ENCODE measurements around the gene LRRC3B.

LRRC3B gene

GRCh38 chr3:26588931-26589330 lies 33.6 kb upstream of the LRRC3B start:
- no peak overlapping the region for H3K4me3 ChIP-seq (ENCODE audit: low read length in 2 of 2)
- H2AK5ac ChIP-seq (ENCODE audit: low read depth, low read length) = no peak overlapping the region
- H3K36me3 ChIP-seq (replicated peaks in 1 of 2; ENCODE audit: control insufficient read depth in 2 of 2, insufficient read depth in 2 of 2, low read length in 2 of 2) = no peaks in the 10 kb centered on the region
- H3K4me2 ChIP-seq (ENCODE audit: insufficient read depth, low read length, poor library complexity, severe bottlenecking) = no peak overlapping the region
- no peak overlapping the region for H3K23ac ChIP-seq (ENCODE audit: low read depth, low read length, poor library complexity)
- H2BK120ac ChIP-seq (ENCODE audit: low read depth, low read length) = no peak overlapping the region
- H4K91ac ChIP-seq (ENCODE audit: low read depth, low read length, poor library complexity) = no peak overlapping the region
- H3K9ac ChIP-seq (ENCODE audit: low read depth, low read length, poor library complexity) = no peak overlapping the region
- H3K27me3 ChIP-seq (ENCODE audit: control insufficient read depth in 3 of 3, insufficient read depth in 3 of 3, low read depth in 1 of 3, low read length in 3 of 3) = no peaks in the 10 kb centered on the region
- WGBS, 2 donors (ENCODE audit: extremely low coverage in 2 of 2, insufficient read length in 2 of 2, insufficient replicate concordance in 1 of 2) = no CpG with 5 or more reads among the region's 2 CpGs
- H2AFZ ChIP-seq (ENCODE audit: low read length) = no peak overlapping the region
- no peak overlapping the region for H4K8ac ChIP-seq (ENCODE audit: low read depth, low read length)
- H2BK5ac ChIP-seq (ENCODE audit: low read length) = no peak overlapping the region
- no peaks in the 10 kb centered on the region for H3K9me3 ChIP-seq (replicated peaks in 1 of 2; ENCODE audit: control insufficient read depth in 2 of 2, insufficient read depth in 1 of 2, low read depth in 1 of 2, low read length in 2 of 2)
- no peak overlapping the region for H2BK15ac ChIP-seq (ENCODE audit: low read length)
- no peak overlapping the region for H2BK12ac ChIP-seq (ENCODE audit: low read length)
- H3K14ac ChIP-seq (ENCODE audit: low read length) = no peak overlapping the region
- H3K27ac ChIP-seq (replicated peaks; ENCODE audit: low read length) = no peak overlapping the region
- no peak for DNase-seq (ENCODE audit: low spot score)
- H3K4me1 ChIP-seq (ENCODE audit: control insufficient read depth in 2 of 2, insufficient read depth in 1 of 2, low read depth in 1 of 2, low read length in 2 of 2) = no peaks in the 10 kb centered on the region
- H3K79me1 ChIP-seq (ENCODE audit: low read depth, low read length) = no peaks in the 10 kb centered on the region
- H3K4ac ChIP-seq (ENCODE audit: low read length) = no peak overlapping the region
- no peak overlapping the region for H3K18ac ChIP-seq (ENCODE audit: low read length)

- H3K4ac ChIP-seq (ENCODE audit: low read length) = no peak overlapping the region
- no peak overlapping the region for H3K4me2 ChIP-seq (ENCODE audit: insufficient read depth, low read length, poor library complexity, severe bottlenecking)
- H2AFZ ChIP-seq (ENCODE audit: low read length) = no peak overlapping the region
- H4K8ac ChIP-seq (ENCODE audit: low read depth, low read length) = no peak overlapping the region
- H3K4me1 ChIP-seq (ENCODE audit: control insufficient read depth in 2 of 2, insufficient read depth in 1 of 2, low read depth in 1 of 2, low read length in 2 of 2) = no peaks in the 10 kb centered on the region
- DNase-seq (ENCODE audit: low spot score) = no peak
- H2BK15ac ChIP-seq (ENCODE audit: low read length) = no peak overlapping the region
- H3K18ac ChIP-seq (ENCODE audit: low read length) = no peak overlapping the region
- H2BK120ac ChIP-seq (ENCODE audit: low read depth, low read length) = no peak overlapping the region
- no peak overlapping the region for H3K9ac ChIP-seq (ENCODE audit: low read depth, low read length, poor library complexity)
- H2AK5ac ChIP-seq (ENCODE audit: low read depth, low read length) = no peak overlapping the region
- no peak overlapping the region for H3K14ac ChIP-seq (ENCODE audit: low read length)
- no peak overlapping the region for H3K27ac ChIP-seq (replicated peaks; ENCODE audit: low read length)
- H2BK5ac ChIP-seq (ENCODE audit: low read length) = no peak overlapping the region
- H3K9me3 ChIP-seq (replicated peaks in 1 of 2; ENCODE audit: control insufficient read depth in 2 of 2, insufficient read depth in 1 of 2, low read depth in 1 of 2, low read length in 2 of 2) = no peaks in the 10 kb centered on the region
- H3K4me3 ChIP-seq (ENCODE audit: low read length in 2 of 2) = no peak overlapping the region
- H3K36me3 ChIP-seq (replicated peaks in 1 of 2; ENCODE audit: control insufficient read depth in 2 of 2, insufficient read depth in 2 of 2, low read length in 2 of 2) = no peaks in the 10 kb centered on the region
- no peak overlapping the region for H4K91ac ChIP-seq (ENCODE audit: low read depth, low read length, poor library complexity)
- no peak overlapping the region for H2BK12ac ChIP-seq (ENCODE audit: low read length)
- H3K23ac ChIP-seq (ENCODE audit: low read depth, low read length, poor library complexity) = no peak overlapping the region
- H3K79me1 ChIP-seq (ENCODE audit: low read depth, low read length) = no peaks in the 10 kb centered on the region
- H3K27me3 ChIP-seq (ENCODE audit: control insufficient read depth in 3 of 3, insufficient read depth in 3 of 3, low read depth in 1 of 3, low read length in 3 of 3) = no peaks in the 10 kb centered on the region
- no CpG with 5 or more reads among the region's 1 CpG for WGBS, 2 donors (ENCODE audit: extremely low coverage in 2 of 2, insufficient read length in 2 of 2, insufficient replicate concordance in 1 of 2)
Observed at GRCh38 chr3:26589678-26590077, 32.9 kb upstream of the LRRC3B start.

GRCh38 chr3:26590919-26591484 lies 31.6 kb upstream of the LRRC3B start:
- H3K9ac ChIP-seq (ENCODE audit: low read depth, low read length, poor library complexity) = no peak overlapping the region
- H3K36me3 ChIP-seq (replicated peaks in 1 of 2; ENCODE audit: control insufficient read depth in 2 of 2, insufficient read depth in 2 of 2, low read length in 2 of 2) = no peaks in the 10 kb centered on the region
- H2BK15ac ChIP-seq (ENCODE audit: low read length) = no peak overlapping the region
- no peak overlapping the region for H3K4me2 ChIP-seq (ENCODE audit: insufficient read depth, low read length, poor library complexity, severe bottlenecking)
- H2BK120ac ChIP-seq (ENCODE audit: low read depth, low read length) = no peak overlapping the region
- no peak overlapping the region for H2BK12ac ChIP-seq (ENCODE audit: low read length)
- no peak overlapping the region for H2BK5ac ChIP-seq (ENCODE audit: low read length)
- WGBS, 2 donors (ENCODE audit: extremely low coverage in 2 of 2, insufficient read length in 2 of 2, insufficient replicate concordance in 1 of 2) = no CpG with 5 or more reads among the region's 5 CpGs
- no peak overlapping the region for H2AK5ac ChIP-seq (ENCODE audit: low read depth, low read length)
- H3K18ac ChIP-seq (ENCODE audit: low read length) = no peak overlapping the region
- no peak overlapping the region for H2AFZ ChIP-seq (ENCODE audit: low read length)
- H4K91ac ChIP-seq (ENCODE audit: low read depth, low read length, poor library complexity) = no peak overlapping the region
- H3K27me3 ChIP-seq (ENCODE audit: control insufficient read depth in 3 of 3, insufficient read depth in 3 of 3, low read depth in 1 of 3, low read length in 3 of 3) = no peaks in the 10 kb centered on the region
- no peak overlapping the region for H4K8ac ChIP-seq (ENCODE audit: low read depth, low read length)
- H3K4me3 ChIP-seq (ENCODE audit: low read length in 2 of 2) = no peak overlapping the region
- H3K27ac ChIP-seq (replicated peaks; ENCODE audit: low read length) = no peak overlapping the region
- DNase-seq (ENCODE audit: low spot score) = no peak
- H3K23ac ChIP-seq (ENCODE audit: low read depth, low read length, poor library complexity) = no peak overlapping the region
- H3K9me3 ChIP-seq (replicated peaks in 1 of 2; ENCODE audit: control insufficient read depth in 2 of 2, insufficient read depth in 1 of 2, low read depth in 1 of 2, low read length in 2 of 2) = no peaks in the 10 kb centered on the region
- no peak overlapping the region for H3K4ac ChIP-seq (ENCODE audit: low read length)
- no peaks in the 10 kb centered on the region for H3K4me1 ChIP-seq (ENCODE audit: control insufficient read depth in 2 of 2, insufficient read depth in 1 of 2, low read depth in 1 of 2, low read length in 2 of 2)
- H3K14ac ChIP-seq (ENCODE audit: low read length) = no peak overlapping the region
- no peaks in the 10 kb centered on the region for H3K79me1 ChIP-seq (ENCODE audit: low read depth, low read length)

DNA sequence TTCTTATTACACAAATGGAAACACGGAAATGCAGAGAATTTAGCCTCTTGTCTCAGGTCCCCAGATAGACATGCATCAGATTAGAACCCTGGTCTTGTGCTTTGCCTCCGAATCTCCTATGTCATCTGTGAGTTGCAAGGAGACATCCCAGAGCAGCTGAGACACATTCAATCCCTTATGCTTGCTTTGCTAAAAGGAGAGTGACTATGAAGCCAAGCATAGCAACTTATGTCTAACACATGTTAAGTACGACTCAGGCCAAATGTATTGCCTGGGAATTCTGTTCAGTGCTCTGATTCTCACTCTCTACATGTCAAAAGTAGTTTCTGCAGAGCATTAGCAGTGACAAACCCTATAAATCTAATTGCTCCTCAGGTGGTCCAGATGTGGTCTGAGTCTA lies 30.6 kb upstream of the LRRC3B start:
- no peaks in the 10 kb centered on the region for H3K79me1 ChIP-seq (ENCODE audit: low read depth, low read length)
- H2BK12ac ChIP-seq (ENCODE audit: low read length) = no peak overlapping the region
- no peak overlapping the region for H3K14ac ChIP-seq (ENCODE audit: low read length)
- H2BK120ac ChIP-seq (ENCODE audit: low read depth, low read length) = no peak overlapping the region
- no peak overlapping the region for H2BK5ac ChIP-seq (ENCODE audit: low read length)
- no peak overlapping the region for H4K91ac ChIP-seq (ENCODE audit: low read depth, low read length, poor library complexity)
- no peak overlapping the region for H3K27ac ChIP-seq (replicated peaks; ENCODE audit: low read length)
- no peak overlapping the region for H3K9ac ChIP-seq (ENCODE audit: low read depth, low read length, poor library complexity)
- H4K8ac ChIP-seq (ENCODE audit: low read depth, low read length) = no peak overlapping the region
- no peak for DNase-seq (ENCODE audit: low spot score)
- no peaks in the 10 kb centered on the region for H3K9me3 ChIP-seq (replicated peaks in 1 of 2; ENCODE audit: control insufficient read depth in 2 of 2, insufficient read depth in 1 of 2, low read depth in 1 of 2, low read length in 2 of 2)
- H3K18ac ChIP-seq (ENCODE audit: low read length) = no peak overlapping the region
- H3K4me2 ChIP-seq (ENCODE audit: insufficient read depth, low read length, poor library complexity, severe bottlenecking) = no peak overlapping the region
- H3K4me1 ChIP-seq (ENCODE audit: control insufficient read depth in 2 of 2, insufficient read depth in 1 of 2, low read depth in 1 of 2, low read length in 2 of 2) = no peaks in the 10 kb centered on the region
- H3K4me3 ChIP-seq (ENCODE audit: low read length in 2 of 2) = no peak overlapping the region
- H3K36me3 ChIP-seq (replicated peaks in 1 of 2; ENCODE audit: control insufficient read depth in 2 of 2, insufficient read depth in 2 of 2, low read length in 2 of 2) = no peaks in the 10 kb centered on the region
- H3K27me3 ChIP-seq (ENCODE audit: control insufficient read depth in 3 of 3, insufficient read depth in 3 of 3, low read depth in 1 of 3, low read length in 3 of 3) = no peaks in the 10 kb centered on the region
- no peak overlapping the region for H2AK5ac ChIP-seq (ENCODE audit: low read depth, low read length)
- no peak overlapping the region for H3K4ac ChIP-seq (ENCODE audit: low read length)
- H2AFZ ChIP-seq (ENCODE audit: low read length) = no peak overlapping the region
- no peak overlapping the region for H3K23ac ChIP-seq (ENCODE audit: low read depth, low read length, poor library complexity)
- no CpG with 5 or more reads among the region's 3 CpGs for WGBS, 2 donors (ENCODE audit: extremely low coverage in 2 of 2, insufficient read length in 2 of 2, insufficient replicate concordance in 1 of 2)
- H2BK15ac ChIP-seq (ENCODE audit: low read length) = no peak overlapping the region
